ENCODE measurements around the gene CZIB.
"Not testable (repeated sequence)": the region's sequence is repeated elsewhere in the genome, so short reads cannot be mapped to it uniquely, and the experiment has no call there.

The CZIB gene

DNA sequence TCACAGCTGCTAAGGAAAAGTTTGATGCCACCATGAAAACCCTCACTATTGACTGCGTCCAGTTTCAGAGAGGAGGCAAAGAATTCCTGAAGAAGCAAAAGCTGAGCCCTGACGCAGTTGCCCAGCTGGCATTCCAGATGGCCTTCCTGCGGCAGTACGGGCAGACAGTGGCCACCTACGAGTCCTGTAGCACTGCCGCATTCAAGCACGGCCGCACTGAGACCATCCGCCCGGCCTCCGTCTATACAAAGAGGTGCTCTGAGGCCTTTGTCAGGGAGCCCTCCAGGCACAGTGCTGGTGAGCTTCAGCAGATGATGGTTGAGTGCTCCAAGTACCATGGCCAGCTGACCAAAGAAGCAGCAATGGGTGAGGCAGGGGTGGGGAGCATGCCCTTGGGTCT lies 9.5 kb downstream of the CZIB start:
- Mint-ChIP-seq H3K36me3 (ENCODE audit: low read depth) (peaks cover 90% of the 10 kb centered on the region), H3K27me3 (no peaks in the 10 kb centered on the region), H3K4me3 (no peak overlapping the region), H3K4me1 (ENCODE audit: low read depth) (peaks cover 2% of the 10 kb centered on the region), H3K27ac (no peak overlapping the region), H3K9me3 (peaks cover 10% of the 10 kb centered on the region)
- intact Hi-C loops (cut with micrococcal nuclease), result no loop called here

- Mint-ChIP-seq H3K27me3 (no peaks in the 10 kb centered on the region), H3K9me3 (peaks cover 14% of the 10 kb centered on the region), H3K27ac (no peak overlapping the region), H3K4me3 (no peak overlapping the region), H3K36me3 (ENCODE audit: low read depth) (peaks cover 96% of the 10 kb centered on the region), H3K4me1 (ENCODE audit: low read depth) (no peaks in the 10 kb centered on the region)
- intact Hi-C loops (cut with micrococcal nuclease), result no loop called here
These were observed 10.1 kb downstream of the CZIB start for GRCh38 chr1:53210352-53210751.

DNA sequence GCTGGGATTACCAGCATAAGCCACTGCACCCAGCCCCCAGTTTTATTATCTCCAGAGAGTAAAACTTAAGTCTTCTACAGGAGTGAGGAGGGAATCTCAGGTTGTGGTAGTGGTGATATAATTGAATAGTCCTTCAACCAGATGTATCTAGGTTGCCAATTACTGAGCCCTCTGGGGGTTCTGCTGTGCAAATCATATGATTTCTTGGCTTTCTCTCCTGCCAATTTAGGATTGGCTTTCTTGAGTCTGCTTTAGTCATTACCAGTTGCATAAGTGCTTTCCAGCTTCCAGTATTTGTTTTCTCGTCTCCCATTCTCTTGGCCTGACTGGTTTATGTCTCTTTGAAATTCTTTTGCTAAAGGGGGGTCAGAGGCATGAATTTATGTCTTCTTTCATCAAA lies 12.7 kb downstream of the CZIB start:
- intact Hi-C loops (cut with micrococcal nuclease), result no loop called here
- Mint-ChIP-seq H3K27me3 (no peaks in the 10 kb centered on the region), H3K36me3 (ENCODE audit: low read depth) (peaks cover 100% of the 10 kb centered on the region), H3K9me3 (peaks cover 34% of the 10 kb centered on the region), H3K4me3 (no peak overlapping the region), H3K4me1 (ENCODE audit: low read depth) (peaks cover 9% of the 10 kb centered on the region), H3K27ac (no peak overlapping the region)

- Mint-ChIP-seq H3K27me3 (no peaks in the 10 kb centered on the region), H3K27ac (no peak overlapping the region), H3K4me3 (no peak overlapping the region)
These were observed 13.6 kb downstream of the CZIB start for GRCh38 chr1:53206735-53207379.

DNA sequence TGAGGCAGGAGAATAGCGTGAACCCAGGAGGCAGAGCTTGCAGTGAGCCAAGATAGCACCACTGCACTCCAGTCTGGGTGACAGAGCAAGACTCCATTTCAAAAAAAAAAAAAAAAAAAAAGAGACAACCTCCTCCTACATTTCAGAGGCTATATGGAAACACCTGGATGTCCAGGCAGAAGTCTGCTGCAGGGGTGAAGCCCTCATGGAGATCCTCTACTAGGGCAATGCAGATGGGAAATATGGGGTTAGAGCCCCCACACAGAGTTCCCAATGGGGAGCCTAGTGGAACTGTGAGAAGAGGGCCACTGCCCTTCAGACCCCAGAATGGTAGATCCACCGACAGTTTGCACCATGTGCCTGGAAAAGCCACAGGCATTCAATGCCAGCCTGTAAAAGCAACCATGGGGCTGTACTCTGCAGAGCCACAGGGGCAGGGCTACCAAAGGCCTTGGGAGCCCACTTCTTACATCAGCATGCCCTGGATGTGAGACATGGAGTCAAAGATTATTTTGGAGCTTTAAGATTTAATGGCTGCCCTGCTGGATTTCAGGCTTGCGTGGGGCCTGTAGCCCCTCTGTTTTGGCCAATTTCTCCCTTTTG lies 14.2 kb downstream of the CZIB start:
- Mint-ChIP-seq H3K4me1 (ENCODE audit: low read depth) (peaks cover 13% of the 10 kb centered on the region), H3K9me3 (peaks cover 34% of the 10 kb centered on the region), H3K36me3 (ENCODE audit: low read depth) (peaks cover 97% of the 10 kb centered on the region)
- intact Hi-C loops (cut with micrococcal nuclease); H3K27ac Mint-ChIP-seq; H3K27me3 Mint-ChIP-seq; H3K4me3 Mint-ChIP-seq: not testable (repeated sequence)

More at GRCh38 chr1:53206735-53207379, 13.6 kb downstream of the CZIB start:
- peaks cover 13% of the 10 kb centered on the region for H3K4me1 Mint-ChIP-seq (ENCODE audit: low read depth)
- H3K9me3 Mint-ChIP-seq, result peaks cover 34% of the 10 kb centered on the region
- H3K36me3 Mint-ChIP-seq (ENCODE audit: low read depth), result peaks cover 100% of the 10 kb centered on the region
- intact Hi-C loops (cut with micrococcal nuclease), result no loop called here

GRCh38 chr1:53205496-53205895 lies 14.9 kb downstream of the CZIB start:
- H3K27me3 Mint-ChIP-seq, result not testable (repeated sequence)
- Mint-ChIP-seq H3K9me3 (peaks cover 34% of the 10 kb centered on the region), H3K4me1 (ENCODE audit: low read depth) (peaks cover 13% of the 10 kb centered on the region)

DNA sequence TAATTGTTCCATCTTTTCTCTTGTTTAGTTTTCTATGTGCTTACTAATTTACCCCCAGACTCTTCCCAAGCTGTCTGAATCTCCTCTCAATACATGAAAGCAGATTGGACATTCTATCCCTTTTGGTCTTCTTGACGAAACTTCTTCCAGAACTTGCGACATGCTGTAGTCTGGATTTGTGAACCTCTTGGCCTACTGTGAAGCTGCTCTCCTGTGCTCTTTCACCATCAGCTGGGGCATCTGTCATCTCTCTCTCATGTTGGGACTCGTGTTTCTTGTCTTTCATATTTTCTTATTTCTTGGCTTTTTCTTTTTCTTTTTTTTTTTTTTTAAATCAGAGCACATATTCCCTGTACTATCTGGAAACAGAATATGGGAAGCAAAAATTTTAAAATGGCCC lies 17.0 kb downstream of the CZIB start:
- no peak overlapping the region for H3K4me3 Mint-ChIP-seq
- peaks cover 13% of the 10 kb centered on the region for H3K4me1 Mint-ChIP-seq (ENCODE audit: low read depth)
- no peak overlapping the region for H3K27ac Mint-ChIP-seq
- intact Hi-C loops (cut with micrococcal nuclease), result no loop called here
- no peaks in the 10 kb centered on the region for H3K27me3 Mint-ChIP-seq
- H3K9me3 Mint-ChIP-seq, result peaks cover 34% of the 10 kb centered on the region
- peaks cover 78% of the 10 kb centered on the region for H3K36me3 Mint-ChIP-seq (ENCODE audit: low read depth)

More at GRCh38 chr1:53205496-53205895, 14.9 kb downstream of the CZIB start:
- H3K27ac Mint-ChIP-seq; intact Hi-C loops (cut with micrococcal nuclease); H3K4me3 Mint-ChIP-seq: not testable (repeated sequence)
- H3K36me3 Mint-ChIP-seq (ENCODE audit: low read depth), result peaks cover 97% of the 10 kb centered on the region

DNA sequence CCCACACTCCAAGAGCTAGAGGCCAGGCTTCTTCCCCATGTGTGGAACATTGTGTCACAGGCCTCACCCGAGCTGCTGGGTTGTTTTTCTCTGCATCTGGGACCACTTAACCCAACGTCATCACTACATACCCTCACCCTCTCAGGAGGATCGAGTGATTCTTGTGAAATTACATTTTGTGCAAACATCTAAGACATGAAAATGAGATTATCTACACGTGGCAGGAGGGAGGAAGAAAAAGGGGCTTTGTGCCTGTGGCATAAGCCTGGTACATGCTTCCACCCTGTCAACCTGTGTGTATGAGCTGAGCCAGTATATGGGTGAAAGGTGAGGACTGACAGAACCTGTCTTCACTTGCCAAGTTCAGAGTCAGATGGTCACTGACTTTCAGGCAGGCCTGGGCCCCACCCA lies 22.2 kb downstream of the CZIB start:
- H3K27me3 Mint-ChIP-seq, result no peaks in the 10 kb centered on the region
- H3K4me1 Mint-ChIP-seq (ENCODE audit: low read depth), result peaks cover 35% of the 10 kb centered on the region
- H3K9me3 Mint-ChIP-seq, result no peaks in the 10 kb centered on the region
- H3K27ac Mint-ChIP-seq, result peak overlapping the region; percentile 92
- intact Hi-C loops (cut with micrococcal nuclease), result no loop called here
- peak overlapping the region; percentile 91 for H3K4me3 Mint-ChIP-seq
- H3K36me3 Mint-ChIP-seq (ENCODE audit: low read depth), result peaks cover 41% of the 10 kb centered on the region

- intact Hi-C loops (cut with micrococcal nuclease), result loop anchor here (2.0 kb wide), 1 partner anchor 23 kb away; the partner anchor contains the start of gene CZIB
- H3K9me3 Mint-ChIP-seq, result no peaks in the 10 kb centered on the region
- peak overlapping the region; percentile 92 for H3K27ac Mint-ChIP-seq
- H3K4me1 Mint-ChIP-seq (ENCODE audit: low read depth), result peaks cover 28% of the 10 kb centered on the region
- H3K27me3 Mint-ChIP-seq, result no peaks in the 10 kb centered on the region
- H3K36me3 Mint-ChIP-seq (ENCODE audit: low read depth), result peaks cover 34% of the 10 kb centered on the region
- H3K4me3 Mint-ChIP-seq, result peak overlapping the region; percentile 91
These were observed 22.9 kb downstream of the CZIB start for GRCh38 chr1:53197291-53198200.

- H3K36me3 Mint-ChIP-seq (ENCODE audit: low read depth), result peaks cover 26% of the 10 kb centered on the region
- H3K9me3 Mint-ChIP-seq, result no peaks in the 10 kb centered on the region
- intact Hi-C loops (cut with micrococcal nuclease), result loop anchor here (1.0 to 2.0 kb wide), 2 partner anchors 24 to 42 kb away; partner anchors contain the start of genes CZIB and MAGOH
- peak within 1 kb of the TSS; percentile 91 for H3K4me3 Mint-ChIP-seq
- peaks cover 26% of the 10 kb centered on the region for H3K4me1 Mint-ChIP-seq (ENCODE audit: low read depth)
- H3K27me3 Mint-ChIP-seq, result no peaks in the 10 kb centered on the region
- peak within 1 kb of the TSS; percentile 92 for H3K27ac Mint-ChIP-seq
These were observed 23.7 kb downstream of the CZIB start, which contains the start of gene CPT2 for GRCh38 chr1:53196485-53197290. Gene CPT2, plus strand, starts transcription at chr1:53196824. Its CDS starts 120 bp downstream, at chr1:53196944.

- Mint-ChIP-seq H3K27ac (peak overlapping the region; percentile 92), H3K36me3 (ENCODE audit: low read depth) (peaks cover 21% of the 10 kb centered on the region), H3K4me3 (peak overlapping the region; percentile 91), H3K27me3 (no peaks in the 10 kb centered on the region), H3K9me3 (no peaks in the 10 kb centered on the region), H3K4me1 (ENCODE audit: low read depth) (peaks cover 26% of the 10 kb centered on the region)
- intact Hi-C loops (cut with micrococcal nuclease), result loop anchor here (1.0 to 2.0 kb wide), 2 partner anchors 25 to 42 kb away; partner anchors contain the start of genes CZIB and MAGOH
These were observed 24.4 kb downstream of the CZIB start for GRCh38 chr1:53196017-53196484.

DNA sequence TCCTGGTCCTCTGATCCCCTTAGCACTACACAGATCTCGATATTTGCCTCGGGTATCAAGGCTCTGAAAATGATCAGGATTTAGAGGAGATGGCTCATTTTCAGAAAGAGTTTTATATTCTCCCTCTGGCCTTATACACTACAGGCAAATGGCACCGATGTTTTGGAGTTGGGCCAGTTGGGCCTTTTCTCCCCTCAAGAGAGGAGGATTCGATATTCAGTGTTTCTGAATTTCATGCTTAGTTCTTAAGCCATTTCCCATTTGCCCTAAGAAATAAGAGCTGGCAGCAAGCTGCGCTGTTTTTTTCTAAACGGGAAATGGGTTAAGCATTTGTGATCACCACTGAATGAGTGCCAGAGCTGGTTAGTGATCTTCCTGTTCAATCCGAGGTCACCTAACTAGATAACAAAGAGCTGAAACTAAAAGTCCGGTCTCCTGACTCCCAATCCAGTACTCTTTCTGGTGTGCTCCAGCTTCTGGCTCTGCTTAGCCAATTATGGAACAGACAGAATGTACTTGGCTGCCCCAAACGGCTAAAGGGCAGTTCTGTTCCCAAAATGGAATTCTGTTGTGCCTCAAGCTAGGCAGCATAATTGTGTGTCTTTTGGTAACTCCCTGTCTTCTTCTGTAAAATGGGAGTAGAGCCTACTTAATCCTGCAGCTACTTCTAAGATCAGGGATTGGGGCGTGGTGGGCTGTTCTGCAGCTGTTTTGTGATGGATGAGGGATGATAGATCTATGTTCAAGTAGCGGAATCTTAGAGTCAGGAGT lies 25.0 kb downstream of the CZIB start:
- Mint-ChIP-seq H3K27ac (peak overlapping the region; percentile 92), H3K27me3 (no peaks in the 10 kb centered on the region), H3K4me1 (ENCODE audit: low read depth) (peaks cover 26% of the 10 kb centered on the region), H3K4me3 (no peak overlapping the region), H3K9me3 (no peaks in the 10 kb centered on the region), H3K36me3 (ENCODE audit: low read depth) (peaks cover 15% of the 10 kb centered on the region)
- intact Hi-C loops (cut with micrococcal nuclease), result loop anchor here (1.0 to 2.0 kb wide), 2 partner anchors 25 to 43 kb away; partner anchors contain the start of genes CZIB and MAGOH
